Endothelial cell of umbilical vein (primary cell): ENCODE results near the gene CRHR2.

Experiments used
- CTCF ChIP-seq, 2 donors: IDR thresholded peaks; 1 replicate in 1 of 2; 2 replicates in 1 of 2; pipeline ENCODE4 v1.5.1; 2011; ENCODE audit warnings: low read length in 2 of 2, mild to moderate bottlenecking in 2 of 2, moderate library complexity in 2 of 2, control low read depth in 1 of 2, inconsistent platforms in 1 of 2, low read depth in 1 of 2; ENCODE audit not compliant: insufficient read depth in 1 of 2; ENCODE audit errors: extremely low read depth in 1 of 2
- EZH2 ChIP-seq: IDR thresholded peaks from 2 replicates; pipeline ENCODE4 v1.6.1; 2012; ENCODE audit warnings: borderline replicate concordance, low read depth, mild to moderate bottlenecking, moderate library complexity, low read length, inconsistent platforms; ENCODE audit not compliant: severe bottlenecking
- FOS ChIP-seq: IDR thresholded peaks from 2 replicates; pipeline ENCODE4 v1.6.1; 2011; ENCODE audit warnings: mild to moderate bottlenecking, low read length, moderate library complexity, borderline replicate concordance; ENCODE audit not compliant: insufficient read depth
- GATA2 ChIP-seq: IDR thresholded peaks from 2 replicates; pipeline ENCODE4 v1.7.0; 2011; ENCODE audit warnings: low read depth, mild to moderate bottlenecking, moderate library complexity, mixed read lengths, low read length; ENCODE audit not compliant: insufficient read length, insufficient read depth
- JUN ChIP-seq: IDR thresholded peaks from 2 replicates; pipeline ENCODE4 v1.6.1; 2011; ENCODE audit warnings: borderline replicate concordance, low read depth; ENCODE audit not compliant: insufficient read length, insufficient read depth
- MAX ChIP-seq: IDR thresholded peaks from 2 replicates; pipeline ENCODE4 v1.6.1; 2011; ENCODE audit not compliant: insufficient read depth, insufficient read length
- MYC ChIP-seq: IDR thresholded peaks from one replicate; pipeline ENCODE4 v1.6.1; 2011; ENCODE audit warnings: mild to moderate bottlenecking, low read depth, low read length
- POLR2A ChIP-seq: IDR thresholded peaks from 2 replicates; pipeline ENCODE4 v1.6.1; 2012; ENCODE audit warnings: low read depth, mild to moderate bottlenecking, control low read depth, low read length
- POLR2AphosphoS5 ChIP-seq: IDR thresholded peaks from 2 replicates; pipeline ENCODE4 v1.6.1; 2012; ENCODE audit warnings: low read depth, mild to moderate bottlenecking, control low read depth, low read length, moderate library complexity; ENCODE audit not compliant: insufficient read depth

GRCh38 chr7:30705008-30705407, 22.8 kb upstream of the CRHR2 start:
- TF ChIP-seq EZH2 (no peak), CTCF (IDR thresholded peaks at IDR 0.05; ENCODE audit: extremely low read depth in 1 of 2, insufficient read depth in 1 of 2, low read depth in 1 of 2, low read length in 2 of 2) (no peak), POLR2AphosphoS5 (no peak), GATA2 (no peak), FOS (no peak), POLR2A (no peak), MYC (no peak), JUN (no peak), MAX (no peak)
